HUES6 (cell line): ENCODE measurements around the gene PM20D2.

Experiments used
- H3K27ac ChIP-seq: 2 replicates; pipeline ENCODE4 v1.7.0; 2013; ENCODE audit warnings: low read depth, mild to moderate bottlenecking, low read length, inconsistent platforms
- H3K27me3 ChIP-seq: 2 replicates; pipeline ENCODE4 v1.6.1; 2013; ENCODE audit warnings: low read length; ENCODE audit not compliant: control insufficient read depth, insufficient read depth
- H3K36me3 ChIP-seq: 2 replicates; pipeline ENCODE4 v1.6.1; 2013; ENCODE audit warnings: low read length; ENCODE audit not compliant: control insufficient read depth, insufficient read depth
- H3K4me1 ChIP-seq: 2 replicates; pipeline ENCODE4 v1.6.1; 2013; ENCODE audit warnings: low read length; ENCODE audit not compliant: control insufficient read depth, insufficient read depth
- H3K4me3 ChIP-seq: 2 replicates; pipeline ENCODE4 v1.5.1; 2013; ENCODE audit warnings: low read depth, low read length
- H3K9ac ChIP-seq: one replicate; pipeline ENCODE4 v1.6.1; 2013; ENCODE audit warnings: mild to moderate bottlenecking, low read length
- H3K9me3 ChIP-seq: 2 replicates; pipeline ENCODE4 v1.6.1; 2013; ENCODE audit warnings: low read depth, low read length; ENCODE audit not compliant: control insufficient read depth, insufficient read depth

Gene PM20D2, protein sequence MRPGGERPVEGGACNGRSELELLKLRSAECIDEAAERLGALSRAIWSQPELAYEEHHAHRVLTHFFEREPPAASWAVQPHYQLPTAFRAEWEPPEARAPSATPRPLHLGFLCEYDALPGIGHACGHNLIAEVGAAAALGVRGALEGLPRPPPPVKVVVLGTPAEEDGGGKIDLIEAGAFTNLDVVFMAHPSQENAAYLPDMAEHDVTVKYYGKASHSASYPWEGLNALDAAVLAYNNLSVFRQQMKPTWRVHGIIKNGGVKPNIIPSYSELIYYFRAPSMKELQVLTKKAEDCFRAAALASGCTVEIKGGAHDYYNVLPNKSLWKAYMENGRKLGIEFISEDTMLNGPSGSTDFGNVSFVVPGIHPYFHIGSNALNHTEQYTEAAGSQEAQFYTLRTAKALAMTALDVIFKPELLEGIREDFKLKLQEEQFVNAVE

GRCh38 chr6:89145956-89146717, at the start of gene PM20D2:
TSS of gene PM20D2 (plus strand) at chr6:89146055. CDS start at chr6:89146145, 90 bp downstream.
- Histone ChIP-seq H3K9me3 (no peaks in the 10 kb centered on the region), H3K27me3 (peaks cover 54% of the 10 kb centered on the region), H3K9ac (peak within 1 kb of the TSS; percentile 70), H3K4me1 (peaks cover 7% of the 10 kb centered on the region), H3K36me3 (no peaks in the 10 kb centered on the region; the same call in 1 of the 2 replicates), H3K27ac (no peak within 1 kb of the TSS), H3K4me3 (peak within 1 kb of the TSS; percentile 74)

GRCh38 chr6:89098461-89098860, 47.4 kb upstream of the PM20D2 start:
- Histone ChIP-seq H3K4me3 (no peak overlapping the region), H3K9ac (no peak overlapping the region), H3K27ac (no peak overlapping the region), H3K36me3 (peaks cover 4% of the 10 kb centered on the region), H3K27me3 (no peaks in the 10 kb centered on the region), H3K9me3 (no peaks in the 10 kb centered on the region), H3K4me1 (no peaks in the 10 kb centered on the region)

DNA sequence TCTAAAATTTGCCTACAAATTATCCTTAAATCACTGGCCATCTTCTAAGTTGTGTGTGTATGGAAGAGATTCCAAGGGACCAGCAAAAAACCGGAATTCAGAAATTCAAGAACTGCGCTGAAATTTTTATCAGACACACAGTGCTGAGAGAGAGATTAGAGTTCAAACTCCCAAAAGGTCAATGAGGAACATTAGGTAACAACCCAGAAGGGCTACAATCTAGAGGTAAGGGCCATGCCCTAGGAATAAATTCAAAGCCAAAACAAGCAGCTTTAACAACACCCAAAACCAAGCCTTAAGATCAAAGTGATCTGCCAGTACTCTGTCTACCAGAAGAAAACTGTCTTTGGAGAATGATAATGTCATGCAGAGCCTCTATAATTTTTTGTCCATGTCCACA, 45.7 kb upstream of the PM20D2 start:
- H3K4me1 ChIP-seq: no peaks in the 10 kb centered on the region
- no peaks in the 10 kb centered on the region for H3K27me3 ChIP-seq
- no peak overlapping the region for H3K9ac ChIP-seq
- H3K4me3 ChIP-seq: no peak overlapping the region
- no peaks in the 10 kb centered on the region for H3K9me3 ChIP-seq
- H3K27ac ChIP-seq: no peak overlapping the region
- H3K36me3 ChIP-seq: peaks cover 8% of the 10 kb centered on the region

DNA sequence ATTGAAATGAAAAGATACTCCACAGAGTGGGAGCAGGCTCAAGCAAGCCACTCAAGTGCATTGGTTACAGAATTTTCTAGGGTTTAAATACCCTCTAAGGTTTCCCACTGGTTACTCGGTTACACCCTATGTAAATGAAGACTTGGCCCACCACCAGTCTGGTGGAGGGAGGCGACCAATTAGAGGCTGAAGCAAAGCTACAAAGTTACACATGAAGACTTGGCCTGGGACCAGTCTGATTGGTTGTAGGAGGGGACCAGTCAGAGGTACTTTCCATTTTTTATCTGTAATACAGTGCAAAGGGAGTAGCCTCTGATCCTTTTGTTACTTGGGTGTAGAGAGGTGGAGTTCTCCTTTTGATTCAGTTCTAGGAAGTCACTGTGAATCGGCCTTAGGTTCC, 35.6 kb upstream of the PM20D2 start:
- Histone ChIP-seq H3K27me3 (no peaks in the 10 kb centered on the region), H3K9ac (no peak overlapping the region), H3K9me3 (no peaks in the 10 kb centered on the region), H3K27ac (no peak overlapping the region), H3K36me3 (peaks cover under 1% of the 10 kb centered on the region), H3K4me3 (no peak overlapping the region), H3K4me1 (no peaks in the 10 kb centered on the region)

DNA sequence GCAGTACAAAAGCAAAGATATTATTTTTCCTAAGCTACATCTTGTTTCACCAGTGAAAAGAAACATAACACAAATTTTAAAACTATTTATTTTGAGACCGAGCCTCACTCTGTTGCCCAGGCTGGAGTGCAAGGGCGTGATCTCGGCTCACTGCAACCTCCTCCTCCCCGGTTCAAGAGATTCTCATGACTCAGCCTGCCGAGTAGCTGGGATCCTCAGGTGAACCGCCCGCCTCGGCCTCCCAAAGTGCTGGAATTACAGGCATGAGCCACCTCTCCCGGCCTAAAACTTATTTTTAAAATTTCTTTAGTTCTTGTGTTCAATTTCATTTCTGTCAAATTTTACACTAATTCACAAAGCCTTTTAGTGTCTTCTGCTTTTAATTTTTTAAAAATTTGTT, 33.9 kb upstream of the PM20D2 start:
- H3K27me3 ChIP-seq: peaks cover 12% of the 10 kb centered on the region
- H3K9ac ChIP-seq: no peak overlapping the region
- H3K9me3 ChIP-seq: no peaks in the 10 kb centered on the region
- H3K36me3 ChIP-seq: no peaks in the 10 kb centered on the region
- H3K27ac ChIP-seq: no peak overlapping the region
- no peaks in the 10 kb centered on the region for H3K4me1 ChIP-seq
- no peak overlapping the region for H3K4me3 ChIP-seq

DNA sequence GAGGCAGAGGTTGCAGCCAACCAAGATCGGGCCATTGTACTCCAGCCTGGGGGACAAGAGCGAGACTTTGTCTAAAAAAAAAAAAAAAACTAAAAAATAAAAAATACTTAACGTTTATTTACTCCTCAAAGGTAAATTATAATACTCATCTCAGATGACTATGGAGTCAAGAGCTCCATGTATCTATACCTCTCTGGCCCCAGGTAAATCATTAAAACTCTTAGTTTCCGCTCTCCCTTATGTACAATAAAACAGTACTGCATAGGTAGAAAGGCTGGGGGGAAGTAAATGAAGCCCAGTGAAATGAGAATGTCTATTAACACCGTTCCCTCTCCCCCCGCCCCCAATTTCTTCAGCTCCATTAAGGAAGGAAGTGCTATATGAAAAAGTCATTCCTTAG, 29.2 kb upstream of the PM20D2 start:
- Histone ChIP-seq H3K9me3 (no peaks in the 10 kb centered on the region), H3K4me3 (peak overlapping the region; percentile 73), H3K27ac (no peak overlapping the region), H3K27me3 (peaks cover 44% of the 10 kb centered on the region), H3K36me3 (no peaks in the 10 kb centered on the region), H3K9ac (no peak overlapping the region), H3K4me1 (no peaks in the 10 kb centered on the region)

GRCh38 chr6:89117211-89118108, 28.4 kb upstream of the PM20D2 start, which contains the start of gene SRSF12:
TSS of gene SRSF12 (minus strand) at chr6:89118071. CDS start at chr6:89117887, 184 bp downstream.
- Histone ChIP-seq H3K36me3 (no peaks in the 10 kb centered on the region), H3K9me3 (no peaks in the 10 kb centered on the region), H3K9ac (peak within 1 kb of the TSS; percentile 76), H3K4me3 (peak within 1 kb of the TSS; percentile 73), H3K27ac (no peak within 1 kb of the TSS), H3K27me3 (peaks cover 44% of the 10 kb centered on the region), H3K4me1 (no peaks in the 10 kb centered on the region)

GRCh38 chr6:89118931-89119330, 26.9 kb upstream of the PM20D2 start:
- Histone ChIP-seq H3K4me1 (no peaks in the 10 kb centered on the region), H3K4me3 (no peak overlapping the region), H3K36me3 (no peaks in the 10 kb centered on the region), H3K9ac (no peak overlapping the region), H3K27ac (no peak overlapping the region), H3K27me3 (peaks cover 44% of the 10 kb centered on the region), H3K9me3 (no peaks in the 10 kb centered on the region)

DNA sequence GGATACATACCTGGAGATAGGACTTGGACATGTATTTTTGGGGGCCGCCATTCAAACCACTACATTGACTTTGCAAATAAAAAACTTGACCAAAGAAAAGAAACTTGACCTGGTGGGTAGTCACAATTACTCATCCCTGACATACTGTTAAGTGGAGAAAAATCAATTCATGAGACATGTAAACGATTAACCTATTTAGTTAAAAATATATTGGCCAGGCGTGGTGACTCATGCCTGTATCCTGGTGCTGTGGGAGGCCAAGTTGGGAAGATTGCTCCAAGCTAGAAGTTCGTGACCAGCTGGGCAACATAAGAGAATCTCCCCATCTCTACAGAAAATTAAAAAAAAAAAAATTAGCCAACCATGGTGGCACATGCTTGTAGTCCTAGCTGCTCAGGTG, 25.5 kb upstream of the PM20D2 start:
- Histone ChIP-seq H3K9me3 (no peaks in the 10 kb centered on the region), H3K9ac (no peak overlapping the region), H3K4me3 (no peak overlapping the region), H3K36me3 (no peaks in the 10 kb centered on the region), H3K4me1 (no peaks in the 10 kb centered on the region), H3K27ac (no peak overlapping the region), H3K27me3 (peaks cover 44% of the 10 kb centered on the region)

GRCh38 chr6:89121934-89122333, 23.9 kb upstream of the PM20D2 start:
- H3K27me3 ChIP-seq: peaks cover 32% of the 10 kb centered on the region
- no peaks in the 10 kb centered on the region for H3K9me3 ChIP-seq
- no peaks in the 10 kb centered on the region for H3K4me1 ChIP-seq
- no peaks in the 10 kb centered on the region for H3K36me3 ChIP-seq
- no peak overlapping the region for H3K9ac ChIP-seq
- no peak overlapping the region for H3K27ac ChIP-seq
- H3K4me3 ChIP-seq: no peak overlapping the region
